GM19351 (cell line): ENCODE measurements around the gene ADRA2B.
A peak's percentile ranks its signal among the peaks of the same experiment; 100 is the strongest.

Experiments
- ATAC-seq: cut with Tn5 transposase; IDR thresholded peaks from one replicate; pipeline ENCODE4 v1.9.1; 2021; ENCODE audit warnings: mild to moderate bottlenecking, moderate library complexity; ENCODE audit not compliant: unreplicated experiment

The ADRA2B gene

DNA sequence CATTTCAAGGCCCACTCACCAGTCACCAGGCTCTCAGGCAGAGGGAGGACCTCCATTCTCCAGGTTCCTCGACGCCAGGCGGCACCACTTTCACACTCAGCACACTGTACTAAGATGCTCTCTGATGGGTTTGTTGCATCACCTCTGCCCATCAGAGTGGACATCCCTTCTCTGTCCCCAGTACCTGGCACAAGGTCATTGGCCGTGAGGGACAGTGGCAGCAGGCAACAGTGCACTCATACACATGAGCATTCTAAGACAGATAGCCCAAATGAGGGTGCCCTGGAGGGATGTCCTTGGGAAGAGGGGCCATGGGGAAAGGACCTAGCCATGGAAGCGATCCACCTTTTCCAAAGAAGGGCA is 3.0 kb upstream of the ADRA2B start:
- ATAC-seq = no peak

- no peak for ATAC-seq
These were observed 2.5 kb upstream of the ADRA2B start for GRCh38 chr2:96118698-96119388.

DNA sequence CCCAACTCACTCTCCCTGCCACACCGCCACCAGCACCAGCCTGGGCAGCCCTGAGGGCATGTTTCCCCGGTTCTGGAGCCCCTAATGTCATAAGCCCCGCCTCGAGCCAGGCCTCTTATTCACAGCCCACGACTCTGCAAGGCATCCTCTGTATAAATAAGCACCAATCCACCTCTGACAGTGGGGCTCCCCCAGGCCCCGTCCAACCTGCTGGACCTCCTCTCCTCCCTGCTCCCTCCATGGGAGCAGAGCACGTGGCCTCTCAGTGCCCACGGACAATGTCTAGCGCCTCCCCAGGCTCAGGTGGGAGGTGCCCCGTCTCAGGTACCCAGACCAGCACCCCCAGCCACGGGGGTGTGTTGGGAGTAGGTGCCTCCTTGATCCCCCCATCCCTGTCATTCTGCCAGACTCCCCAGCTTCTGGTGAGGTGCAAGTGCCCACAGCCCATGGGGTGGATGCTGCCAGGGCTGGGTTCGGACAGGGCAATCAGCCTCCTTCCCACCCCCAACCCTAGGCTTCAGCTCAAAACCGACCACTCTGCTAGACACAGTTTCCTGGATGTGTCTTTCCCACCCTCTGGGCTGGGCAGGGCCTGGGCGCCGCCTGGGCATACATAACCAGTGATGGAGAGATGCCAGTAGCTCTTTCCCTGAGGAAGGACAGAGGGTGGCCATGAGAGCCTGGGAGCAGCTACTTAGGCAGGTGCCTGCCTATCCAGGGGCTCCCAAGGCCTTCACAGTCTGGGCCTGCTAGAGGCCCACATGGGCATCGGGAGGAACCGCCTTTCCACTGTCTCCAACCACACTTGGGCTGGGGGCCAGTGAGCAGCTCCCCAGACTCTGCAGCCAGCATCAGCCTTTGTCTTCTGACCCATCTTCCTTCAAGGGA is 1.6 kb upstream of the ADRA2B start:
- ATAC-seq = no peak

- ATAC-seq = peak; percentile 64
These were observed 635 bp upstream of the ADRA2B start for GRCh38 chr2:96116879-96117533.

DNA sequence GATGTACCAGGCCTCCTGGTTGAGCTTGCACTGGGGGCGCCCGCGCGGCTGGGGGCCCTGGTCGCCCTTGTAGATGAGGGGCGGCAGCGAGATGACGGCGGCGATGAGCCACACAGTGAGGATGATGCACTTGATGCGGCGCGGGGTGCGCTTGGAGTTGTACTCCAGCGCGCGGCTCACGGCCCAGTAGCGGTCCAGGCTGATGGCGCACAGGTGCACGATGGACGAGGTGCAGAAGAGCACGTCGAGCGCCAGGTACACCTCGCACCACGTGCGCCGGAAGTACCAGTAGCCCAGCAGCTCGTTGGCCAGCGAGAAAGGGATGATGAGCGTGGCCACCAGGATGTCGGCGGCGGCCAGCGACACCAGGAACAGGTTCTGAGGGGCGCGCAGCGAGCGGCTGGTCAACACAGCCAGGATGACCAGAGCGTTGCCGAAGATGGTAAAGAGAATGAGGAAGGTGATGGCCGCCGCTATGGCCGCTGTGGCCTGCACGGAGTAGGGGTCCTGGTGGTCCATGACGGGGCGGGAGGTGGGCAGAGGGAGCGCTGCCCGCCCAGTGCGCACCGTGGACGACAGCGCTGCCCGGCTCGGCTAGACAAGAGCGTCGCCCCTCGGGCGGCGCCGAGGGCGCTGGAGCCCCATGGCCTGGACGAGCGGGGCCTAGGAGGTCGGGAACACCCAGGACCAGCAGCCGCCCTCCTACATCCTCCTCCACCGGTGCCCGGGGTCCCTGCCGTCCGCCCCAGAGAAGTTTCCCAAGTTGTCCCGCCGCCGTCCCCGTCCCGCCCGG is 544 bp downstream of the ADRA2B start:
- no peak for ATAC-seq

DNA sequence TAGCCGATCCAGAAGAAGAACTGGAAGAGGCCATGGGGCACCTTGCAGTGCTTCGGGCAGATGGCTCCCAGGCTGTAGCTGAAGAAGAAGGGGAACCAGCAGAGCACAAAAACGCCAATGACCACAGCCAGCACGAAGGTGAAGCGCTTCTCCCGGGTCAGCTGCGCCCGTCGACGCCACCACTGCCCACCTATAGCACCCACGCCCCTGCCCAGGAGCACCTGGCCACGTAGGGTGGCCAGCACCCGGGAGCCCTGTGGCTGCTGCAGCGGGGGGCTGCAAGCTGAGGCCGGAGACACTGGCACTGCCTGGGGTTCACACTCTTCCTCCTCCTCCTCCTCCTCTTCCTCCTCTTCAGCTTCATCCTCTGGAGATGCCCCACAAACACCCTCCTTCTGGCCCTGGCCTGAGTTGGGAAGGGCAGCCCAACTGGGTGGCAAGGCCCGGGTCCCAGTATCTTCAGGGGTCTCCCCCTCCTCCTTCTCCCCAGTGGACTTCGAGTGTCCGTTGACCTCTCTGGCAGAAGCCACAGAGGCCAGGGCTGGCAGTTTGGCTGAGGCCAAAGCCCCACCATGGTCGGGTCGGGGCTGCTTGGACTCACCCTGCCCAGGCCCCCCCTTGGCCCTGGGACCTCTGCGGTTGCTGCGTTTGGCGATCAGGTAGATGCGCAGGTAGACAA is 1.3 kb downstream of the ADRA2B start:
- ATAC-seq = no peak

DNA sequence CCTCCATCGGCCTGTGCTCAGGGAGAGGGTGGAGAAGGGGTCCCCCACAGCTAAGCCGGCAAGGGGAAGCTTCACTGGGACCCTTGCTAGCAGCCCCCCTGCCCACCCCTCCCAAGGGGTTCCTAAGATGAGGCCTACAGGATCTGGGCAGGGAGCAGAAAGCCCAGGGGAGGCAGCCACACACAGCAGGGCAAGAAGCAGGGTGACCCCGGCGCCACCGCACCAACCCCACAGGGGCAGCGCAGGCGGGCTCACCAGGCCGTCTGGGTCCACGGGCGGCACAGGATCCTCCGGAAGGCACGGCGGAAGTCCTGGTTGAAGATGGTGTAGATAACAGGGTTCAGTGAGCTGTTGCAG is 1.8 kb downstream of the ADRA2B start:
- no peak for ATAC-seq

- no peak for ATAC-seq
These were observed 2.4 kb downstream of the ADRA2B start for GRCh38 chr2:96113951-96114350.

DNA sequence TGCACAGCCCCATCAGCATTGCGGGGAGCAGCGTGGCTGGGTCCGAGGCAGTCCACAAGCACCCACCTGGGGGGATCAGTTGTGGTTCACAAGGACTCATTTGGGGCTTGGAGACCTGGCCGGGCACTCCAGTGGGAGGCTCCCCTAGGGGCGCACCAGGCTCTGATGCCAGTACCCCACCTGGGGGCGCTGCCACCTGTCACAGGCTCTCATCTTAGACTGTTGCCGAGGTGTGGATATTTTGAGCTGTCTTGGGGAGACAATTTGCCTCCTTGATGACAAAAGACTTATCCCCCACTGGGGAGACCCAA is 3.0 kb downstream of the ADRA2B start:
- no peak for ATAC-seq

DNA sequence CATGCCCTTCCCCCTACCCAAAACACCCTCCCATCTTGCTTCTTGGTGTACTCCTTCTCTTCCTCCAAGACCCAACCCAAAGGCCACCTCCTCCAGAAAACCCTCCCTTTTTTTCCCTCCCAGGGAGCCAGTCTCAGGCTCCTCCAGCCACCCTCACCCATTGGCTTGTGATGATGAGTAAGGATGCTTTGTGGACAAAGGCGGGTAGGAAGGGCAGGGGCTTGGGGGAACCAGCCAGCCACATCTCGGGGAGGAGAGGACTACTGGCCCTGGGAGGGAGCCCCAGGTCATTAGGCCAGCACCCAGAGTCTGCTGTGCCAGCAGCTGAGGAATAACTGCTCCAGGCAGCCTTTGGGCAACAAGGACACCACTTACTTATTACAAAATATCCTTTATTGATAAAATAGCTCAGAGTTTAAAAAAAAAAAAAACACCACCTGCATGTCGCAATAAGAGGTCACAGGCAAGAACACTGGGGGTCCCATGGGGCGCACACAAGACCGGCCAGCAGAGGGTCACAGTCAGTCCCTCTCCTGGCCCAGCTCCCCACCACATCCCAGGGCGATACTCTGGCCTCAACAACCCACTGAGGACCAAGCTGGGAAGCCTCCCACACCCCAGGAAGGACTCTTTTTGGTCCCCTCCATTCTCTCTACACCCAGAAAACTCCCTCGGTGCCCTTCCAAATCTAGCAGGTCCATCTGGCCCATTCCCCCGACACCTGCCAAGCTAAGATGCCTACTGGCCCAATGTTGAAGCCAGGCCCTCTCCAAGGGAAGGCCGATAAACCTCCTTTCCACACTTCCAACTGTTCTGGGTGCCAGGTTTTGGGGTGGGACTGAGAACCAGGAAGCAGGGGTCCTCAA is 3.6 kb downstream of the ADRA2B start:
- no peak for ATAC-seq

- no peak for ATAC-seq
These were observed 4.4 kb downstream of the ADRA2B start for GRCh38 chr2:96111823-96112500.

GRCh38 chr2:96111257-96111640 is 5.1 kb downstream of the ADRA2B start:
- ATAC-seq = no peak

DNA sequence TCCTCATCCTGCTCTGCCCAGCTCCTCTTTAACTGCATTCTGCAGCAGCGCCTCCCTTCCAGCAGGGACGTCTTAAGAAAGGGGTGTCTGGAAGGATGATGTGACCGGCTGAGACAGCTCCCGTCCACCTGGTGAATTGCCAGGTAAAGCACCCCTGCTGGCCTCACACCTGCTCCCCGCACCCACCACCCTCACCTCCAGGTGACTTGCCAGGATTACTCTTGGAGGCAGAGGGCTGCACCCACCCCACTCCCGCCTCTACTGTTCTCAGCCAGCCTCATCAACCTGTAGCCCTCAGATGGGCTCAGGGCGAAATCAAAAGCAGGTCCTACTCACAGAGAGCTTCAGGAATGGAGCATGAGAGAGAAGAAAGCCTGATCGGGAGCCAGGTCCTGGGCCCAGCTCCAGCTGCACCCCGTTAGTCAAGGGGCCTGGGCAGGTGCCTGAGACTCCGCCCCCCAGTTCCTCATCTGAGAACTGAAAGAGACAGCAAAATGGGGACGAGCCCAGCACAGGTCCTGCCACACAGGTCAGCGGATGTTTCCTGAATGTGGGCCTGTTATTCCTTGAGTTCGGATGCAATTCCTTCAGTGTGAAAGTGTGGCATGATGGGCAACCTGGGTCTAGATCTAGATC is 5.6 kb downstream of the ADRA2B start:
- no peak for ATAC-seq

DNA sequence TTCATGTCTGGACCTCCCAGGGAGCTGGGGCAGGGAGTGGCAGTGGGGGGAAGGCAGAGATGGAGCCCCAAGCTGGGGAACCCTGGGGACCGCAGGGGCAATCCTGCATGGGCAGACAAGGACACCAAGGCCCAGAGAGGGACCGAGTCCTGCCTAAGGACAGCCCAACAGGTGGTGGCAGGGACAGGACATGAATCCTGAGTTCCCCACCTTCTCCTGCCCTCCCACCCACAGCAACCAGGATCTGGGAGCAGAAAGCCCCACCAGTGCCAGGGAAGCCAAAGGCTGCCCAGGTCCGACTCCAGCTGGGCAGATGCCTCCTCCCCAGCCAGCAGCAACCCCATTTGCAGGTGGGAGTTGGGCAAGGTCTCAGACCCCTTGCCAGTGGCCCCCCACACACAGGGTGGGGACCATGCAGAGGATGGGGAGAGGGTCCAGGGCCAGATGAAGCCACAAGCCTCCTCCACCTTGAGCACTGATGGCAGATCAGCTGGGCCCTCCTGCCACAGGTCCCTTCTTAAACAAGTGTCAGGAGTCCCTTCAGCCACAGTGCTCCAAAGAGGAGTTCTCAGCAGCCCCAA is 6.3 kb downstream of the ADRA2B start:
- no peak for ATAC-seq

DNA sequence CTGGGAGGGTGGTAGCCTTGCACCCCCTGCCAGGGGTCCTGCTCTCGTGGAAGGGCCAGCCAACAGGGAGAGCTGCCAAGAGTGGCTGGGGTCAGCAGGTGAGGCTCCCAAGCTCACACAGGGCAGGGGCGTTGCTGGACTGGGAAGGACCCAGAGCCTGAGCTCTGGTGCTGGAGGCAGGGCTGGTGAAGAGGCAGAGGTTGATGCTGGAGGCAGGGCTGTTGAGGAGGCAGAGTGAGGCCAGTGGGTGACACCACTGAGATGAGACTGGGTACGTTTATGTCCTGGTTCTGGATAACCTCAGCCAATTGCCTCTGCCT is 7.0 kb downstream of the ADRA2B start:
- no peak for ATAC-seq

DNA sequence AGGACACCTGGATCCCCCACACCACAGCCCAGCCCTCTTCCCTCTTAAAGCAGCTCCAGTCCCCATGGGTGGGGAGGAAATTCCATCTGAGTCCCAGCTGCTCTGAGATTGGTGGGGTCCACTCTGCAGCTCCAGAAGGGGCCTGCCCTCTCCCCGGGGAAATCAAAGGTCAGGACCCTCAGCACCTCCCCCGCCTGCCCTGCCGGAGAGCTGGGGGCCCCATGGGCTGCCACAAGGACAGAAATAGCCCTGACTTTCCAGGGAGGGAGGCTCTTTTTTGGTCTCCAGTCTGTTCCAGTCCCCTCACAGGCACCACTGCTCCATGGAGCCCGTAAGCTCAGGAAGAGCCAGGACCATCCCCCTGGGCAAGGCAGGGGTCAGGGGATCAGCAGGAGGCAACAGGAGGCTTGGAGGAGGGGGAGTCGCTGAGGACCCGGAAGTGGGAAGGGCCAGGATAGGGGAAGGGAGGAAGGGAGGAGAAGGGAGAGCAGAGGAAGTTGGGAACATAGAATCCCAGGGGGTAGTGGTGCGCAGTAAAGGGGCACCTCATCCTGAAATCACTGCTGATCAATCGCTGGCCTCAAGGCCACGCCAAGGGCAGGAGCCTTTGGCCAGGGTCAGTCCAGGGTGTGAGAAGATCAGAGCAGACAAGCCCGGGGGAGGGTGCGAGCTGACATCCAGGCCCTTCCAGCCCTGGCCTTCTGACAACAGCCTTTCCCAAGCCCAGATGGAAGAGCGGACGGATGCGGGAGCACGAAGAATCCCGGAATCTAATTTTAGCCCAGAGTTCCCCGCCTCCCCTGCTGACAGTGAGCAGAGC is 7.6 kb downstream of the ADRA2B start:
- no peak for ATAC-seq

- ATAC-seq = no peak
These were observed 8.2 kb downstream of the ADRA2B start for GRCh38 chr2:96108151-96108540.

GRCh38 chr2:96107708-96108065 is 8.7 kb downstream of the ADRA2B start:
- ATAC-seq = no peak
